ENCODE results near the gene PDE1A. TPM values are rescaled to one million over a fixed set of nuclear protein-coding genes. Genes with fewer than 3 reads are reported as not detected.

PDE1A gene
- total RNA-seq, 1 donor from 2014 or later = 14.5 TPM

DNA sequence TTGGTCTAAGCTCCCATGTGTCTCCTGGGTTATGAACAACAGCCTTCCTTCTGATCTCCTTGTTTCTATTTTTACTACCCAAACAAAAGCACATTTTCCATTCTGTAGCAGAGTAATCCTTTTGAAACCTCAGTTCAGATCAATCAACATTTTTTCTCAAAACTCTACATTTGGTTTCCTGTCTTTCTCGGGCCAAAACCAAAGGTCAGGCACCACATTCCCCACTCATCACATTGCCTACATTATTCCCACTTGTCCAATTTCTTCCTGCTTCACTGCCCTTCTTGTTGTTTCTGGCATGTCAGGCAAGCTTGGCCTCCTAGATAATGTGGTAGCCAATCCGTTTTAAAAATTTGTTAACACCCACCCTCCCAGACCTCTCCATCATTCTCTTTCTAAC is 244.4 kb downstream of the PDE1A start:
- peaks cover 0 to 9% of the 10 kb centered on the region in 2 donors for H3K36me3 ChIP-seq
- H3K27ac ChIP-seq = no peak overlapping the region
- peaks cover 3% of the 10 kb centered on the region for H3K9me3 ChIP-seq
- H3K27me3 ChIP-seq = no peaks in the 10 kb centered on the region
- intact Hi-C loops (cut with DNase I) = no loop called here
- no peak for DNase-seq (ENCODE audit: extremely low spot score in 2 of 2)
- no peaks in the 10 kb centered on the region for H3K4me1 ChIP-seq
- TF ChIP-seq, protein P1, sequence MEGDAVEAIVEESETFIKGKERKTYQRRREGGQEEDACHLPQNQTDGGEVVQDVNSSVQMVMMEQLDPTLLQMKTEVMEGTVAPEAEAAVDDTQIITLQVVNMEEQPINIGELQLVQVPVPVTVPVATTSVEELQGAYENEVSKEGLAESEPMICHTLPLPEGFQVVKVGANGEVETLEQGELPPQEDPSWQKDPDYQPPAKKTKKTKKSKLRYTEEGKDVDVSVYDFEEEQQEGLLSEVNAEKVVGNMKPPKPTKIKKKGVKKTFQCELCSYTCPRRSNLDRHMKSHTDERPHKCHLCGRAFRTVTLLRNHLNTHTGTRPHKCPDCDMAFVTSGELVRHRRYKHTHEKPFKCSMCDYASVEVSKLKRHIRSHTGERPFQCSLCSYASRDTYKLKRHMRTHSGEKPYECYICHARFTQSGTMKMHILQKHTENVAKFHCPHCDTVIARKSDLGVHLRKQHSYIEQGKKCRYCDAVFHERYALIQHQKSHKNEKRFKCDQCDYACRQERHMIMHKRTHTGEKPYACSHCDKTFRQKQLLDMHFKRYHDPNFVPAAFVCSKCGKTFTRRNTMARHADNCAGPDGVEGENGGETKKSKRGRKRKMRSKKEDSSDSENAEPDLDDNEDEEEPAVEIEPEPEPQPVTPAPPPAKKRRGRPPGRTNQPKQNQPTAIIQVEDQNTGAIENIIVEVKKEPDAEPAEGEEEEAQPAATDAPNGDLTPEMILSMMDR (IDR thresholded peaks at IDR 0.05) = no peak
- no peak for TF ChIP-seq POLR2A (IDR thresholded peaks at IDR 0.05)
- no peak for TF ChIP-seq POLR2AphosphoS5 (IDR thresholded peaks at IDR 0.05; ENCODE audit: insufficient read depth in 1 of 2, low read depth in 1 of 2)
- H3K4me3 ChIP-seq = no peak overlapping the region

GRCh38 chr2:182181381-182181780 is 245.5 kb downstream of the PDE1A start:
- no peak for TF ChIP-seq POLR2A (IDR thresholded peaks at IDR 0.05)
- no peak for TF ChIP-seq POLR2AphosphoS5 (IDR thresholded peaks at IDR 0.05; ENCODE audit: insufficient read depth in 1 of 2, low read depth in 1 of 2)
- TF ChIP-seq, protein P1 (IDR thresholded peaks at IDR 0.05) = no peak
- DNase-seq (ENCODE audit: extremely low spot score in 2 of 2) = no peak
- H3K4me1 ChIP-seq = no peaks in the 10 kb centered on the region
- H3K4me3 ChIP-seq = no peak overlapping the region
- H3K36me3 ChIP-seq = peaks cover 0 to 9% of the 10 kb centered on the region in 2 donors
- intact Hi-C loops (cut with DNase I) = no loop called here
- H3K27me3 ChIP-seq = no peaks in the 10 kb centered on the region
- H3K27ac ChIP-seq = no peak overlapping the region
- H3K9me3 ChIP-seq = peaks cover 3% of the 10 kb centered on the region

GRCh38 chr2:182179176-182179575 is 247.7 kb downstream of the PDE1A start:
- Histone ChIP-seq H3K4me1 (no peaks in the 10 kb centered on the region), H3K36me3 (peaks cover 0 to 9% of the 10 kb centered on the region in 2 donors), H3K27ac (no peak overlapping the region), H3K9me3 (peaks cover 3% of the 10 kb centered on the region), H3K27me3 (no peaks in the 10 kb centered on the region), H3K4me3 (no peak overlapping the region)
- TF ChIP-seq, protein P1 (IDR thresholded peaks at IDR 0.05) = no peak
- TF ChIP-seq POLR2A (IDR thresholded peaks at IDR 0.05) (no peak), POLR2AphosphoS5 (IDR thresholded peaks at IDR 0.05; ENCODE audit: insufficient read depth in 1 of 2, low read depth in 1 of 2) (no peak)
- intact Hi-C loops (cut with DNase I) = no loop called here
- DNase-seq (ENCODE audit: extremely low spot score in 2 of 2) = no peak

DNA sequence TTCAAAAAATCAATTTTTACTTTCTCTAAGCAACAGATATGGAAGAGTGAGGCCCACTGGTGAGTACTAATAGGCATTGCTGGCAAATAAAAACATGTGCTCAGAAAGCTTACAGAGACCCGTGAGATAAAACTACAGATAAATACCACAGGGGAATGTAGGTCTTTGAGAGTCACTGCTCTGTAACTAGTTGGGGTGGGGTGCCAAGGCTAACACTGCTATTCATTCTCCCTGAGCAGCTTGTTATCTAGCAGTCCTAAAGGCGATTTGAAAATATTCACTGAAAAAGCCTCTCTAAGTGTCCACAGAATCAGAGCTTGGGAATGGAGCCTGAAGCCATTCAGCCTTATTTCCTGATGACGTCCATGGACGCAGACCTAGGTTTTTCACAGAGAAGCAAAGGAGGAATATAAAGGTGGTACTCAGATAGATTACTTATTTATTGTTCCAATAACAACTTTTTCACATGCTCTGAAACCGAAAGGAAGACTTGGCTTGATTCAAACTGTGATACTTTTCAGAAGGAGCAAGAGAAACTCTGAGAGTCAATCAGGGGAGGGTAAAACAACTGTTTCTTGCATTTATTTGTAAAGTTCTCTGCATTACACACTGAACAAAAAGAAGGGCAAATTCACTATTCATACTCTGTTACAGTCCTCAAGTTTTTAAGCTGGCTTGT is 252.8 kb downstream of the PDE1A start:
- H3K9me3 ChIP-seq = no peaks in the 10 kb centered on the region
- no peak for TF ChIP-seq POLR2A (IDR thresholded peaks at IDR 0.05)
- intact Hi-C loops (cut with DNase I) = no loop called here
- no peak for DNase-seq (ENCODE audit: extremely low spot score in 2 of 2)
- H3K27ac ChIP-seq = no peak overlapping the region
- H3K27me3 ChIP-seq = no peaks in the 10 kb centered on the region
- no peaks in the 10 kb centered on the region for H3K36me3 ChIP-seq
- no peak overlapping the region for H3K4me3 ChIP-seq
- no peaks in the 10 kb centered on the region for H3K4me1 ChIP-seq

DNA sequence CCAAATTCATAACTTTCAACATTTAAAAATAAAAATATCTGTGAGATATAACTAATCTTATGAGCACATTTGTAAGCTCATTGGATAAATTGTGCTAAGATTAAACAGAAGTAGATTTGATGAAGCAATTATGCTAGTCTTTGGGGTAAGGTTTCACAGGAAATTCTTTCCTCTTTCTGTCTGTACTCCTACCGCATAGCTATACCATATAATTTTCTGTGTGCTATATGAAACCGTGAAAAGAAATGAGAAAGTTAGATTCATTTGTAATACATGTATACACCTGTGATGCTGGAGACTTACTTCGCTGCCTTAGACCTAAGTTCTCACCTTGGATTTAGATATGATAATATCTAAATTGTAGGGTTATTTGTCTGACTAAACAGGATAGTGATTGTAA is 256.5 kb downstream of the PDE1A start:
- Histone ChIP-seq H3K9me3 (no peaks in the 10 kb centered on the region), H3K4me3 (no peak overlapping the region), H3K4me1 (no peaks in the 10 kb centered on the region), H3K27ac (no peak overlapping the region), H3K27me3 (no peaks in the 10 kb centered on the region), H3K36me3 (no peaks in the 10 kb centered on the region)
- TF ChIP-seq POLR2A (IDR thresholded peaks at IDR 0.05) = no peak
- TF ChIP-seq POLR2AphosphoS5 (IDR thresholded peaks at IDR 0.05; ENCODE audit: insufficient read depth in 1 of 2, low read depth in 1 of 2) = no peak
- TF ChIP-seq, protein P1 (IDR thresholded peaks at IDR 0.05) = no peak
- intact Hi-C loops (cut with DNase I) = no loop called here
- DNase-seq (ENCODE audit: extremely low spot score in 2 of 2) = no peak
